Fibroblast of lung (primary cell): ENCODE results near the gene FKBP9. TPM values are rescaled to one million over a fixed set of nuclear protein-coding genes. Genes with fewer than 3 reads are reported as not detected.
"Not testable (repeated sequence)": the region's sequence is repeated elsewhere in the genome, so short reads cannot be mapped to it uniquely, and the experiment has no call there.

Source experiments
- DNase-seq, 2 donors: peaks; one replicate each; pipeline versions ENCODE4 v3.0.0 to v3.0.0-alpha.2; 2010; ENCODE audit warnings: low read depth in 2 of 2
- H2AFZ ChIP-seq: 2 replicates; pipeline ENCODE4 v1.5.1; 2012; ENCODE audit warnings: low read length, control low read depth, inconsistent platforms
- H3K27ac ChIP-seq: 2 replicates; pipeline ENCODE4 v1.5.1; 2011; ENCODE audit warnings: low read length, control low read depth; ENCODE audit not compliant: insufficient read depth
- H3K27me3 ChIP-seq: 2 replicates; pipeline ENCODE4 v1.5.1; 2011; ENCODE audit warnings: mild to moderate bottlenecking, low read length; ENCODE audit not compliant: control insufficient read depth, insufficient read depth
- H3K36me3 ChIP-seq: 2 replicates; pipeline ENCODE4 v1.5.1; 2011; ENCODE audit warnings: low read length; ENCODE audit not compliant: control insufficient read depth, insufficient read depth
- H3K4me1 ChIP-seq: 2 replicates; pipeline ENCODE4 v1.5.1; 2011; ENCODE audit warnings: low read length; ENCODE audit not compliant: control insufficient read depth, insufficient read depth; ENCODE audit errors: extremely low read depth
- H3K4me2 ChIP-seq: 2 replicates; pipeline ENCODE4 v1.5.1; 2011; ENCODE audit warnings: low read length, control low read depth; ENCODE audit not compliant: insufficient read depth; ENCODE audit errors: extremely low read depth
- H3K4me3 ChIP-seq, 4 experiments: fragments of 200-600 bp in 1 of 4; sonication (generic) in 1 of 4; replicated peaks in 1 of 4; 2 replicates each; pipeline ENCODE4 v1.5.1; 2011 to 2016; ENCODE audit warnings: low read length in 4 of 4, low read depth in 3 of 4, mild to moderate bottlenecking in 3 of 4, control low read depth in 2 of 4, inconsistent platforms in 1 of 4, mixed read lengths in 1 of 4; ENCODE audit not compliant: insufficient read depth in 1 of 4; ENCODE audit errors: control extremely low read depth in 1 of 4
- H3K79me2 ChIP-seq: 2 replicates; pipeline ENCODE4 v1.5.1; 2012; ENCODE audit warnings: mild to moderate bottlenecking, low read length, inconsistent platforms; ENCODE audit not compliant: control insufficient read depth, insufficient read depth
- H3K9ac ChIP-seq: 2 replicates; pipeline ENCODE4 v1.5.1; 2011; ENCODE audit warnings: mild to moderate bottlenecking, low read length, control low read depth; ENCODE audit not compliant: insufficient read depth
- H3K9me3 ChIP-seq: 2 replicates; pipeline ENCODE4 v1.5.1; 2012; ENCODE audit warnings: low read depth, low read length; ENCODE audit not compliant: control insufficient read depth, insufficient read depth
- H4K20me1 ChIP-seq: 2 replicates; pipeline ENCODE4 v1.5.1; 2011; ENCODE audit warnings: low read length; ENCODE audit not compliant: control insufficient read depth, insufficient read depth; ENCODE audit errors: extremely low read depth
- polyA plus RNA-seq, 2 donors: library from polyadenylated mRNA; depleted of rRNA in 1 of 2; stranded (reverse) in 1 of 2; unstranded in 1 of 2; fragments of >200 nt; gene quantifications; 2 replicates each; pipeline ENCODE4 v1.2.1, GENCODE V29; 2011 to 2012; ENCODE audit warnings: missing spikeins in 1 of 2
- total RNA-seq: library from RNA; depleted of rRNA; stranded (reverse); fragments of >200 nt; gene quantifications from 2 replicates; pipeline ENCODE4 v1.2.1, GENCODE V29; 2014
- TF ChIP-seq, protein P1 (sequence below), 2 donors: IDR thresholded peaks in 1 of 2; conservative IDR thresholded peaks in 1 of 2; 1 replicate in 1 of 2; 2 replicates in 1 of 2; pipeline ENCODE4 v1.5.1; 2011 to 2012; ENCODE audit warnings: low read length in 2 of 2, control low read depth in 1 of 2, inconsistent platforms in 1 of 2, low read depth in 1 of 2, mild to moderate bottlenecking in 1 of 2

FKBP9 gene
- total and polyA plus RNA-seq, 2 donors (not counting 1 experiment from before 2014, with no cell fraction given), result 230 to 242 TPM

GRCh38 chr7:32964461-32965159, 7.4 kb downstream of the FKBP9 start:
- H3K27ac ChIP-seq, H3K4me1 ChIP-seq, H4K20me1 ChIP-seq, H3K27me3 ChIP-seq, H3K36me3 ChIP-seq, H3K4me2 ChIP-seq, H3K79me2 ChIP-seq, H3K9ac ChIP-seq, H2AFZ ChIP-seq, H3K9me3 ChIP-seq: not testable (repeated sequence)
- TF ChIP-seq, protein P1, sequence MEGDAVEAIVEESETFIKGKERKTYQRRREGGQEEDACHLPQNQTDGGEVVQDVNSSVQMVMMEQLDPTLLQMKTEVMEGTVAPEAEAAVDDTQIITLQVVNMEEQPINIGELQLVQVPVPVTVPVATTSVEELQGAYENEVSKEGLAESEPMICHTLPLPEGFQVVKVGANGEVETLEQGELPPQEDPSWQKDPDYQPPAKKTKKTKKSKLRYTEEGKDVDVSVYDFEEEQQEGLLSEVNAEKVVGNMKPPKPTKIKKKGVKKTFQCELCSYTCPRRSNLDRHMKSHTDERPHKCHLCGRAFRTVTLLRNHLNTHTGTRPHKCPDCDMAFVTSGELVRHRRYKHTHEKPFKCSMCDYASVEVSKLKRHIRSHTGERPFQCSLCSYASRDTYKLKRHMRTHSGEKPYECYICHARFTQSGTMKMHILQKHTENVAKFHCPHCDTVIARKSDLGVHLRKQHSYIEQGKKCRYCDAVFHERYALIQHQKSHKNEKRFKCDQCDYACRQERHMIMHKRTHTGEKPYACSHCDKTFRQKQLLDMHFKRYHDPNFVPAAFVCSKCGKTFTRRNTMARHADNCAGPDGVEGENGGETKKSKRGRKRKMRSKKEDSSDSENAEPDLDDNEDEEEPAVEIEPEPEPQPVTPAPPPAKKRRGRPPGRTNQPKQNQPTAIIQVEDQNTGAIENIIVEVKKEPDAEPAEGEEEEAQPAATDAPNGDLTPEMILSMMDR (conservative IDR thresholded peaks at IDR 0.05 in 1 of 2, IDR thresholded peaks at IDR 0.05 in 1 of 2; ENCODE audit: low read depth in 1 of 2, low read length in 2 of 2), result peak; percentile 19 to 39
- DNase-seq, result peak; percentile 23 to 26
- peak overlapping the region in 1 of 4 experiments; percentile 11 for H3K4me3 ChIP-seq

- H4K20me1 ChIP-seq, H3K27me3 ChIP-seq, H3K9me3 ChIP-seq, DNase-seq, H3K79me2 ChIP-seq, H3K27ac ChIP-seq, H3K36me3 ChIP-seq, H3K4me1 ChIP-seq, H3K4me2 ChIP-seq, H2AFZ ChIP-seq, H3K4me3 ChIP-seq, H3K9ac ChIP-seq: not testable (repeated sequence)
Observed at GRCh38 chr7:32966489-32967267, 9.4 kb downstream of the FKBP9 start.

DNA sequence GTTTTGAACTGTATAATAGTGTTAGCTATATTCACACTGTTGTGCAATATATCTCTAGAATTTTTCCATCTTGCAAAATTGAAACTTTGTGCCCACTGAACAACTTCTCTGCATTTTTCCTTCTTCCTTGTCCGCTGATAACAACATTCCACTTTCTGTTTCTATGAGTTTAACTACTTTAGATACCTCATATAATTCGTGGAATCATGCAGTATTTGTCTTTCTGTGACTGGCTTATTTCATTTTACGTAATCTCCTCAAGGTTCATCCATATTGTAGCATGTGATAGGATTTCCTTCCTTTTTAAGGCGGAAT, 10.0 kb downstream of the FKBP9 start:
- H3K79me2 ChIP-seq, H2AFZ ChIP-seq, DNase-seq, H4K20me1 ChIP-seq, H3K27ac ChIP-seq, H3K27me3 ChIP-seq, H3K4me2 ChIP-seq, H3K36me3 ChIP-seq, H3K4me3 ChIP-seq, H3K4me1 ChIP-seq, H3K9ac ChIP-seq, H3K9me3 ChIP-seq: not testable (repeated sequence)

GRCh38 chr7:32971967-32972366, 14.7 kb downstream of the FKBP9 start:
- H4K20me1 ChIP-seq, H3K4me2 ChIP-seq, H3K27me3 ChIP-seq, DNase-seq, H3K9me3 ChIP-seq, H3K9ac ChIP-seq, H2AFZ ChIP-seq, H3K4me1 ChIP-seq, H3K27ac ChIP-seq, H3K36me3 ChIP-seq, H3K4me3 ChIP-seq, H3K79me2 ChIP-seq: not testable (repeated sequence)

- DNase-seq, H3K27ac ChIP-seq: not testable (repeated sequence)
Observed at GRCh38 chr7:32977159-32977558, 19.9 kb downstream of the FKBP9 start.

DNA sequence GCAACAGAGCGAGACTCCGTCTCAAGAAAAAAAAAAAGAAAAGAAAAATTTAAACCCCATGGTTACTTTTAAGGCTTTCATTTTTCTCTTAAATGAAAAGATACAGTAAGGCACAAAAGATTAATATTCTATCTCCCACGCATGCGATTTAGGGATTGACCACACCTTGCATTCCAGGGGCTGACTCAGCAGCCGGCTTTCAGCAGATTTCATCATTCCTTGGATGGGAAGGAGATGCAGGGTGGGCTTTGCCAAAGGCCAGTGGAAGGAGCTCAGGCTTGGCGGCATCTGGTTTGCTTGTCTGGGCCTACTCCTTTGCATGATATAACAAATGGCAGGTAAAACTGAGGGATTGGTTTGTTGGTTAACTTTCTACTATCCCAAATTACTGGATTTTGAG, 22.0 kb downstream of the FKBP9 start:
- peak; percentile 79 to 93 for DNase-seq
- not testable (repeated sequence) for H2AFZ ChIP-seq, H3K4me1 ChIP-seq, H3K27ac ChIP-seq, H3K4me3 ChIP-seq, H4K20me1 ChIP-seq, H3K27me3 ChIP-seq, H3K36me3 ChIP-seq, H3K4me2 ChIP-seq, H3K9ac ChIP-seq, H3K9me3 ChIP-seq, H3K79me2 ChIP-seq

More at GRCh38 chr7:32977159-32977558, 19.9 kb downstream of the FKBP9 start:
- not testable (repeated sequence) for H3K9ac ChIP-seq, H3K79me2 ChIP-seq, H3K4me2 ChIP-seq, H3K4me3 ChIP-seq, H3K27me3 ChIP-seq, H4K20me1 ChIP-seq, H3K36me3 ChIP-seq, H3K4me1 ChIP-seq, H2AFZ ChIP-seq, H3K9me3 ChIP-seq
